ENCODE data around the gene UBXN10. TPM values are rescaled to one million over a fixed set of nuclear protein-coding genes. Genes with fewer than 3 reads are reported as not detected.

Gene UBXN10
- total and polyA plus RNA-seq, 2 donors (not counting 3 experiments of a cell fraction or from before 2014, with no cell fraction given) = not detected

DNA sequence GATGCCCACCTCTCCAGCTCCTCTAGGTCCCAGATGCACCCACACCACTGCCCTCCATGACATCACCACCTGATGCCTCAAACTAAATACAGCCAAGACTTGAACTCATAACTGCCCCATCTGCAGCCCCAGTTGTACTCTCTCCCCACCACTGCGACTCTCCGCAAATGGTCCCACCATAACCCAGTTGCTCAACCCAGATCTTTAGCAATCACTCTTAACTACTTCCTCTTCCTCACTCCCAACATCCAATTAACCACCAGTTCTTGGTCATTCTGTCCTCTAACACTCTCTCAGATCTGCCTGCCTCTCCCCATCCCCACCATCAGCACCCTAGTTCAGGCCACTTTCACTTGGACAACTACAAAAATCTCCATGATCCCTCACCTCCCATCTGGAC is 37.2 kb downstream of the UBXN10 start:
- Histone ChIP-seq H3K79me2 (ENCODE audit: control insufficient read depth, insufficient read depth, low read length) (no peaks in the 10 kb centered on the region), H3K9me1 (replicated peaks; ENCODE audit: control insufficient read depth, extremely low read depth, insufficient read depth, low read length) (no peaks in the 10 kb centered on the region), H3K27me3 (ENCODE audit: control insufficient read depth in 2 of 2, insufficient read depth in 2 of 2, low read length in 2 of 2) (peaks cover 0 to 6% of the 10 kb centered on the region in 2 experiments), H3K9me3 (replicated peaks; ENCODE audit: control insufficient read depth, insufficient read depth, low read length) (no peaks in the 10 kb centered on the region), H3K4me2 (ENCODE audit: insufficient read depth, low read length) (no peak overlapping the region), H3K36me3 (ENCODE audit: control insufficient read depth in 2 of 2, extremely low read depth in 1 of 2, insufficient read depth in 2 of 2, low read length in 2 of 2) (no peaks in the 10 kb centered on the region), H2AFZ (ENCODE audit: low read depth, low read length) (no peak overlapping the region), H3K9ac (replicated peaks; ENCODE audit: extremely low read depth, insufficient read depth, low read length) (no peak overlapping the region), H3K4me3 (replicated peaks in 1 of 3; ENCODE audit: insufficient read depth in 1 of 3, low read depth in 1 of 3, low read length in 3 of 3) (no peak overlapping the region), H4K20me1 (replicated peaks; ENCODE audit: control insufficient read depth, extremely low read depth, insufficient read depth, low read length) (no peaks in the 10 kb centered on the region), H3K27ac (ENCODE audit: insufficient read depth, low read depth, low read length) (no peak overlapping the region), H3K4me1 (ENCODE audit: control insufficient read depth, extremely low read depth, insufficient read depth, low read length) (no peaks in the 10 kb centered on the region)
- intact Hi-C loops (cut with micrococcal nuclease) = no loop called here
- TF ChIP-seq GATA2 (IDR thresholded peaks at IDR 0.05; ENCODE audit: insufficient read depth, insufficient read length, low read depth, low read length) (no peak), JUN (IDR thresholded peaks at IDR 0.05; ENCODE audit: borderline replicate concordance, insufficient read depth, insufficient read length, low read depth) (no peak), EZH2 (IDR thresholded peaks at IDR 0.05; ENCODE audit: borderline replicate concordance, low read depth, low read length, severe bottlenecking) (no peak), POLR2A (IDR thresholded peaks at IDR 0.05; ENCODE audit: low read depth, low read length) (no peak), POLR2AphosphoS5 (IDR thresholded peaks at IDR 0.05; ENCODE audit: insufficient read depth, low read depth, low read length) (no peak), FOS (IDR thresholded peaks at IDR 0.05; ENCODE audit: borderline replicate concordance, insufficient read depth, low read length) (no peak), MYC (IDR thresholded peaks at IDR 0.05; ENCODE audit: low read depth, low read length) (no peak)
- TF ChIP-seq, protein P1, sequence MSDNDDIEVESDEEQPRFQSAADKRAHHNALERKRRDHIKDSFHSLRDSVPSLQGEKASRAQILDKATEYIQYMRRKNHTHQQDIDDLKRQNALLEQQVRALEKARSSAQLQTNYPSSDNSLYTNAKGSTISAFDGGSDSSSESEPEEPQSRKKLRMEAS (IDR thresholded peaks at IDR 0.05; ENCODE audit: insufficient read depth, insufficient read length) = no peak
- TF ChIP-seq, protein P2, sequence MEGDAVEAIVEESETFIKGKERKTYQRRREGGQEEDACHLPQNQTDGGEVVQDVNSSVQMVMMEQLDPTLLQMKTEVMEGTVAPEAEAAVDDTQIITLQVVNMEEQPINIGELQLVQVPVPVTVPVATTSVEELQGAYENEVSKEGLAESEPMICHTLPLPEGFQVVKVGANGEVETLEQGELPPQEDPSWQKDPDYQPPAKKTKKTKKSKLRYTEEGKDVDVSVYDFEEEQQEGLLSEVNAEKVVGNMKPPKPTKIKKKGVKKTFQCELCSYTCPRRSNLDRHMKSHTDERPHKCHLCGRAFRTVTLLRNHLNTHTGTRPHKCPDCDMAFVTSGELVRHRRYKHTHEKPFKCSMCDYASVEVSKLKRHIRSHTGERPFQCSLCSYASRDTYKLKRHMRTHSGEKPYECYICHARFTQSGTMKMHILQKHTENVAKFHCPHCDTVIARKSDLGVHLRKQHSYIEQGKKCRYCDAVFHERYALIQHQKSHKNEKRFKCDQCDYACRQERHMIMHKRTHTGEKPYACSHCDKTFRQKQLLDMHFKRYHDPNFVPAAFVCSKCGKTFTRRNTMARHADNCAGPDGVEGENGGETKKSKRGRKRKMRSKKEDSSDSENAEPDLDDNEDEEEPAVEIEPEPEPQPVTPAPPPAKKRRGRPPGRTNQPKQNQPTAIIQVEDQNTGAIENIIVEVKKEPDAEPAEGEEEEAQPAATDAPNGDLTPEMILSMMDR (IDR thresholded peaks at IDR 0.05; ENCODE audit: extremely low read depth in 1 of 2, insufficient read depth in 1 of 2, low read depth in 1 of 2, low read length in 2 of 2) = no peak
- ChIA-PET POLR2A (no interaction called here), CTCF (no interaction called here)
- no TSS peak for BruUV-seq (replicated peaks)
- no peak for DNase-seq (ENCODE audit: low read depth, low spot score)
- FAIRE-seq = no peak
- dilution Hi-C loops (cut with MboI; ENCODE audit: extremely low pct_ligation_motif_present, low sequenced_read_pairs) = no loop called here

Measured in endothelial cell of umbilical vein (primary cell).